ENCODE data around the gene FRMPD1.
"Not testable (repeated sequence)": the region's sequence is repeated elsewhere in the genome, so short reads cannot be mapped to it uniquely, and the experiment has no call there.

DNA sequence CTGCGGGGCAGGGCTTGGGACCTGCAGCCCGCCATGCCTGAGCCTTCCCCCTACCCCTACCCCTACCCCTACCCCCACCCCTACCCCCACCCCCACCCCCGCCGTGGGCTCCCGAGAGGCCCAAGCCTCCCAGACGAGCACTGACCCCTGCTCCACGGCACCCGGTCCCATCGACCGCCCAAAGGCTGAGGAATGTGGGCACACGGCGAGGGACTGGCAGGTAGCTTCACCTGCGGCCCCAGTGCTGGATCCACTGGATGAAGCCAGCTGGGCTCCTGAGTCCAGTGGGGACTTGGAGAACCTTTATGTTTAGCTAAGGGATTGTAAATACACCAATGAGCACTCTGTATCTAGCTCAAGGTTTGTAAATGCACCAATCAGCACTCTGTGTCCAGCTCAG, 101.4 kb downstream of the FRMPD1 start:
- TF ChIP-seq, protein P1, sequence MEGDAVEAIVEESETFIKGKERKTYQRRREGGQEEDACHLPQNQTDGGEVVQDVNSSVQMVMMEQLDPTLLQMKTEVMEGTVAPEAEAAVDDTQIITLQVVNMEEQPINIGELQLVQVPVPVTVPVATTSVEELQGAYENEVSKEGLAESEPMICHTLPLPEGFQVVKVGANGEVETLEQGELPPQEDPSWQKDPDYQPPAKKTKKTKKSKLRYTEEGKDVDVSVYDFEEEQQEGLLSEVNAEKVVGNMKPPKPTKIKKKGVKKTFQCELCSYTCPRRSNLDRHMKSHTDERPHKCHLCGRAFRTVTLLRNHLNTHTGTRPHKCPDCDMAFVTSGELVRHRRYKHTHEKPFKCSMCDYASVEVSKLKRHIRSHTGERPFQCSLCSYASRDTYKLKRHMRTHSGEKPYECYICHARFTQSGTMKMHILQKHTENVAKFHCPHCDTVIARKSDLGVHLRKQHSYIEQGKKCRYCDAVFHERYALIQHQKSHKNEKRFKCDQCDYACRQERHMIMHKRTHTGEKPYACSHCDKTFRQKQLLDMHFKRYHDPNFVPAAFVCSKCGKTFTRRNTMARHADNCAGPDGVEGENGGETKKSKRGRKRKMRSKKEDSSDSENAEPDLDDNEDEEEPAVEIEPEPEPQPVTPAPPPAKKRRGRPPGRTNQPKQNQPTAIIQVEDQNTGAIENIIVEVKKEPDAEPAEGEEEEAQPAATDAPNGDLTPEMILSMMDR (IDR thresholded peaks at IDR 0.05): not testable (repeated sequence)
- not testable (repeated sequence) for TF ChIP-seq POLR2A (IDR thresholded peaks at IDR 0.05)

All from adrenal gland (tissue), 5 donors.